IPS-18a (cell line): Measurements from ENCODE around the gene ADM.

Source experiments
- H3K27ac ChIP-seq: one replicate; pipeline ENCODE4 v1.5.1; 2013; ENCODE audit warnings: low read length
- H3K27me3 ChIP-seq: one replicate; pipeline ENCODE4 v1.6.1; 2013; ENCODE audit warnings: mild to moderate bottlenecking, low read length; ENCODE audit not compliant: control insufficient read depth, insufficient read depth
- H3K36me3 ChIP-seq: one replicate; pipeline ENCODE4 v1.6.1; 2013; ENCODE audit warnings: low read depth, low read length; ENCODE audit not compliant: control insufficient read depth
- H3K4me1 ChIP-seq: one replicate; pipeline ENCODE4 v1.6.1; 2013; ENCODE audit warnings: low read depth, low read length; ENCODE audit not compliant: control insufficient read depth
- H3K4me3 ChIP-seq: one replicate; pipeline ENCODE4 v1.5.1; 2013; ENCODE audit warnings: low read length
- H3K9ac ChIP-seq: one replicate; pipeline ENCODE4 v1.6.1; 2013; ENCODE audit warnings: mild to moderate bottlenecking, low read length, moderate library complexity
- H3K9me3 ChIP-seq: one replicate; pipeline ENCODE4 v1.6.1; 2013; ENCODE audit warnings: low read depth, low read length; ENCODE audit not compliant: control insufficient read depth

Gene ADM

GRCh38 chr11:10293423-10294289, 11.2 kb upstream of the ADM start, which contains the start of gene SBF2:
TSS of gene SBF2 (minus strand) at chr11:10294219. CDS start at chr11:10294069, 150 bp downstream.
- peaks cover 7% of the 10 kb centered on the region for H3K27me3 ChIP-seq

GRCh38 chr11:10294290-10294953, 10.5 kb upstream of the ADM start:
- H3K36me3 ChIP-seq: no peaks in the 10 kb centered on the region
- peaks cover 7% of the 10 kb centered on the region for H3K27me3 ChIP-seq
- H3K4me1 ChIP-seq: peaks cover 26% of the 10 kb centered on the region
- H3K27ac ChIP-seq: peak overlapping the region; percentile 76
- peak overlapping the region; percentile 76 for H3K4me3 ChIP-seq
- no peaks in the 10 kb centered on the region for H3K9me3 ChIP-seq
- peak overlapping the region; percentile 83 for H3K9ac ChIP-seq

More at GRCh38 chr11:10293423-10294289, 11.2 kb upstream of the ADM start, which contains the start of gene SBF2:
- H3K4me3 ChIP-seq: peak within 1 kb of the TSS; percentile 76
- no peaks in the 10 kb centered on the region for H3K9me3 ChIP-seq
- H3K9ac ChIP-seq: peak within 1 kb of the TSS; percentile 83
- H3K4me1 ChIP-seq: peaks cover 26% of the 10 kb centered on the region
- peak within 1 kb of the TSS; percentile 76 for H3K27ac ChIP-seq
- no peaks in the 10 kb centered on the region for H3K36me3 ChIP-seq

GRCh38 chr11:10295064-10295901, 9.6 kb upstream of the ADM start:
- H3K9ac ChIP-seq: peak overlapping the region; percentile 83
- peaks cover 26% of the 10 kb centered on the region for H3K4me1 ChIP-seq
- H3K27me3 ChIP-seq: peaks cover 7% of the 10 kb centered on the region
- no peak overlapping the region for H3K27ac ChIP-seq
- H3K4me3 ChIP-seq: peak overlapping the region; percentile 76
- H3K36me3 ChIP-seq: no peaks in the 10 kb centered on the region
- H3K9me3 ChIP-seq: no peaks in the 10 kb centered on the region

GRCh38 chr11:10298342-10298741, 6.5 kb upstream of the ADM start:
- H3K9me3 ChIP-seq: no peaks in the 10 kb centered on the region
- H3K27me3 ChIP-seq: peaks cover 37% of the 10 kb centered on the region
- H3K4me1 ChIP-seq: peaks cover 20% of the 10 kb centered on the region

GRCh38 chr11:10301656-10302358, 3.1 kb upstream of the ADM start:
- Histone ChIP-seq H3K27ac (no peak overlapping the region), H3K9ac (peak overlapping the region; percentile 20), H3K9me3 (no peaks in the 10 kb centered on the region), H3K36me3 (peaks cover 2% of the 10 kb centered on the region), H3K4me3 (peak overlapping the region; percentile 95), H3K4me1 (peaks cover 9% of the 10 kb centered on the region), H3K27me3 (peaks cover 59% of the 10 kb centered on the region)

More at GRCh38 chr11:10298342-10298741, 6.5 kb upstream of the ADM start:
- Histone ChIP-seq H3K9ac (no peak overlapping the region), H3K36me3 (no peaks in the 10 kb centered on the region), H3K27ac (no peak overlapping the region), H3K4me3 (no peak overlapping the region)

GRCh38 chr11:10302359-10302743, 2.5 kb upstream of the ADM start:
- no peak overlapping the region for H3K27ac ChIP-seq
- H3K4me1 ChIP-seq: peaks cover 9% of the 10 kb centered on the region
- H3K9me3 ChIP-seq: no peaks in the 10 kb centered on the region
- H3K27me3 ChIP-seq: peaks cover 65% of the 10 kb centered on the region
- H3K9ac ChIP-seq: peak overlapping the region; percentile 20
- peaks cover 5% of the 10 kb centered on the region for H3K36me3 ChIP-seq
- peak overlapping the region; percentile 95 for H3K4me3 ChIP-seq

GRCh38 chr11:10302744-10303557, 1.9 kb upstream of the ADM start:
- H3K4me3 ChIP-seq: peak overlapping the region; percentile 95
- peaks cover 5% of the 10 kb centered on the region for H3K36me3 ChIP-seq
- H3K27me3 ChIP-seq: peaks cover 68% of the 10 kb centered on the region
- no peak overlapping the region for H3K27ac ChIP-seq
- H3K9ac ChIP-seq: peak overlapping the region; percentile 20
- H3K9me3 ChIP-seq: no peaks in the 10 kb centered on the region
- peaks cover 9% of the 10 kb centered on the region for H3K4me1 ChIP-seq

- Histone ChIP-seq H3K9ac (peak overlapping the region; percentile 61), H3K9me3 (no peaks in the 10 kb centered on the region), H3K36me3 (peaks cover 5% of the 10 kb centered on the region), H3K27ac (no peak overlapping the region), H3K27me3 (peaks cover 74% of the 10 kb centered on the region), H3K4me3 (peak overlapping the region; percentile 95), H3K4me1 (peaks cover 17% of the 10 kb centered on the region)
Observed at GRCh38 chr11:10303558-10304363, 1.1 kb upstream of the ADM start.

GRCh38 chr11:10305262-10305963, 540 bp downstream of the ADM start:
- H3K36me3 ChIP-seq: peaks cover 5% of the 10 kb centered on the region
- peak overlapping the region; percentile 95 for H3K4me3 ChIP-seq
- peaks cover 27% of the 10 kb centered on the region for H3K4me1 ChIP-seq
- peaks cover 80% of the 10 kb centered on the region for H3K27me3 ChIP-seq
- H3K9me3 ChIP-seq: no peaks in the 10 kb centered on the region
- peak overlapping the region; percentile 78 for H3K9ac ChIP-seq
- no peak overlapping the region for H3K27ac ChIP-seq
